ENCODE measurements around the gene MSL1. TPM values are rescaled to one million over a fixed set of nuclear protein-coding genes. Genes with fewer than 3 reads are reported as not detected.

MSL1 gene
- total and polyA plus RNA-seq, 9 of the 15 experiments (the other 6 are each of a cell fraction or from before 2014, with no cell fraction given) = 13.8 to 120 (median 61.9) TPM

GRCh38 chr17:40101367-40102210 lies 20.2 kb upstream of the MSL1 start (continued):
- TF ChIP-seq ZNF592 (IDR thresholded peaks at IDR 0.05) (0 out of 2 replicates have a peak, but pooled peaks have one; percentile 27), SMAD1 (IDR thresholded peaks at IDR 0.05; ENCODE audit: low read depth, low read length, partially characterized antibody) (no peak), ESRRB (CRISPR knock-in tag; IDR thresholded peaks at IDR 0.05; ENCODE audit: borderline replicate concordance) (no peak), POLR2AphosphoS2 (IDR thresholded peaks at IDR 0.05; ENCODE audit: low read length) (no peak), DIDO1 (tag; IDR thresholded peaks at IDR 0.05; ENCODE audit: low read depth) (no peak), BCOR (IDR thresholded peaks at IDR 0.05) (0 out of 2 replicates have a peak, but pooled peaks have one; percentile 3), HDGF (IDR thresholded peaks at IDR 0.05) (no peak), ZFP30 (CRISPR knock-in tag; IDR thresholded peaks at IDR 0.05; ENCODE audit: borderline replicate concordance) (no peak), ZNF316 (IDR thresholded peaks at IDR 0.05) (no peak), ATF1 (CRISPR knock-in tag; IDR thresholded peaks at IDR 0.05) (no peak), ATF1 (tag; IDR thresholded peaks at IDR 0.05) (no peak), ESRRA (IDR thresholded peaks at IDR 0.05; ENCODE audit: borderline replicate concordance, low read depth) (peak; percentile 1; the same call in 1 of the 2 replicates), ELF4 (CRISPR knock-in tag; IDR thresholded peaks at IDR 0.05) (no peak), ZNF407 (IDR thresholded peaks at IDR 0.05; ENCODE audit: low read depth) (0 out of 2 replicates have a peak, but pooled peaks have one; percentile 19), HINFP (tag; conservative IDR thresholded peaks at IDR 0.05; ENCODE audit: low read depth) (no peak)
